B cell (primary cell): ENCODE measurements around the gene C1orf35. TPM values are rescaled to one million over a fixed set of nuclear protein-coding genes. Genes with fewer than 3 reads are reported as not detected.
A peak's percentile ranks its signal among the peaks of the same experiment; 100 is the strongest.

ENCODE experiments used
- ATAC-seq: fragments of 200-7000 bp; cut with Tn5 transposase; one replicate; pipeline ENCODE4 v1.10.0; 2021; ENCODE audit warnings: low read depth, mild to moderate bottlenecking, moderate number of reproducible peaks, moderate library complexity
- CTCF ChIA-PET: fragments of 350-600 bp; sonication (Branson Sonifier 250); formaldehyde crosslinking; loops from one replicate; lab custom pipeline; 2021; ENCODE audit warnings: antibody characterized with exemption, inconsistent platforms; lab: Charles Lee
- POLR2A ChIA-PET: fragments of 350-600 bp; sonication (Branson Sonifier 250); formaldehyde crosslinking; loops from one replicate; lab custom pipeline; 2021; ENCODE audit warnings: antibody characterized with exemption; lab: Charles Lee
- DNase-seq: peaks from one replicate; pipeline ENCODE4 v3.0.0; 2013
- H2AFZ ChIP-seq: 2 replicates; pipeline ENCODE4 v1.6.1; 2012; ENCODE audit warnings: mild to moderate bottlenecking, low read depth, low read length; ENCODE audit not compliant: insufficient read depth, poor library complexity, severe bottlenecking
- H3K27ac ChIP-seq, 2 donors: 1 replicate in 1 of 2; 2 replicates in 1 of 2; pipeline ENCODE4 v1.5.1; 2012 to 2013; ENCODE audit warnings: low read length in 2 of 2, mild to moderate bottlenecking in 2 of 2, moderate library complexity in 1 of 2
- H3K27me3 ChIP-seq, 4 experiments: fragments of 200-600 bp in 1 of 4; sonication (generic) in 1 of 4; replicated peaks in 1 of 4; 1 replicate in 2 of 4; 2 replicates in 2 of 4; pipeline versions ENCODE4 v1.6.1 to v1.7.0; 2013 to 2016; ENCODE audit warnings: low read length in 3 of 4, mild to moderate bottlenecking in 2 of 4, mixed read lengths in 1 of 4, moderate library complexity in 1 of 4; ENCODE audit not compliant: insufficient read depth in 4 of 4, control insufficient read depth in 3 of 4; ENCODE audit errors: control extremely low read depth in 1 of 4
- H3K36me3 ChIP-seq, 2 experiments: replicated peaks in 1 of 2; 1 replicate in 1 of 2; 2 replicates in 1 of 2; pipeline versions ENCODE4 v1.6.1 to v1.7.1; 2013; ENCODE audit warnings: low read length in 1 of 2; ENCODE audit not compliant: insufficient read depth in 2 of 2, control insufficient read depth in 1 of 2; ENCODE audit errors: control extremely low read depth in 1 of 2, extremely low read depth in 1 of 2
- H3K4me1 ChIP-seq, 2 donors: fragments of 200-600 bp in 1 of 2; sonication (generic) in 1 of 2; 1 replicate in 1 of 2; 2 replicates in 1 of 2; pipeline versions ENCODE4 v1.5.1 to v1.6.1; 2013 to 2017; ENCODE audit warnings: low read length in 2 of 2; ENCODE audit not compliant: control insufficient read depth in 2 of 2, insufficient read depth in 2 of 2
- H3K4me2 ChIP-seq: replicated peaks from 2 replicates; pipeline ENCODE3; 2012; ENCODE audit warnings: mild to moderate bottlenecking, low read depth, low read length; ENCODE audit not compliant: poor library complexity, severe bottlenecking
- H3K4me3 ChIP-seq, 5 experiments: fragments of 200-600 bp in 1 of 5; sonication (generic) in 1 of 5; 1 replicate in 3 of 5; 2 replicates in 2 of 5; pipeline versions ENCODE4 v1.5.1 to v1.7.0; 2011 to 2016; ENCODE audit warnings: low read length in 4 of 5, mild to moderate bottlenecking in 4 of 5, low read depth in 2 of 5, control low read depth in 1 of 5, moderate library complexity in 1 of 5; ENCODE audit not compliant: insufficient read depth in 1 of 5; ENCODE audit errors: control extremely low read depth in 1 of 5, extremely low read depth in 1 of 5
- H3K79me2 ChIP-seq: fragments of 200-600 bp; sonication (generic); one replicate; pipeline ENCODE4 v1.6.0; 2016; ENCODE audit warnings: low read length; ENCODE audit not compliant: control insufficient read depth, insufficient read depth
- H3K9ac ChIP-seq: fragments of 200-600 bp; sonication (generic); 2 replicates; pipeline ENCODE4 v1.6.1; 2017; ENCODE audit warnings: mild to moderate bottlenecking, low read length, moderate library complexity
- H3K9me3 ChIP-seq, 3 donors: one replicate each; pipeline versions ENCODE4 v1.6.1 to v1.7.1; 2013; ENCODE audit warnings: low read length in 2 of 3; ENCODE audit not compliant: control insufficient read depth in 2 of 3, insufficient read depth in 1 of 3; ENCODE audit errors: control extremely low read depth in 1 of 3
- H4K20me1 ChIP-seq: 2 replicates; pipeline ENCODE4 v1.6.0; 2012; ENCODE audit warnings: mild to moderate bottlenecking, low read length; ENCODE audit not compliant: insufficient read depth, control insufficient read depth, poor library complexity, severe bottlenecking
- H3K27ac Mint-ChIP-seq: one replicate; pipeline ENCODE4 v1.8.0; 2021; ENCODE audit warnings: mixed read lengths
- H3K27me3 Mint-ChIP-seq: one replicate; pipeline ENCODE4 v1.8.0; 2021; ENCODE audit warnings: mixed read lengths
- H3K4me1 Mint-ChIP-seq: one replicate; pipeline ENCODE4 v1.8.0; 2021; ENCODE audit warnings: mixed read lengths
- H3K4me3 Mint-ChIP-seq: one replicate; pipeline ENCODE4 v1.8.0; 2021; ENCODE audit warnings: mixed read lengths
- H3K9me3 Mint-ChIP-seq: one replicate; pipeline ENCODE4 v1.8.0; 2022; ENCODE audit warnings: mixed read lengths; ENCODE audit not compliant: insufficient read depth
- EZH2 ChIP-seq: IDR thresholded peaks from 2 replicates; pipeline ENCODE4 v1.6.1; 2012; ENCODE audit warnings: borderline replicate concordance, low read depth, mild to moderate bottlenecking, moderate library complexity, low read length; ENCODE audit not compliant: insufficient read depth, poor library complexity, severe bottlenecking
- WGBS: methylation state at CpG from one replicate; pipeline ENCODE4 v1.1.5; 2013; ENCODE audit warnings: missing lambda C conversion rate; ENCODE audit not compliant: insufficient coverage; 5-methylcytosine and 5-hydroxymethylcytosine counted together
- intact Hi-C: fragments of 100-400 bp; cut with micrococcal nuclease; formaldehyde crosslinking; loops from one replicate; pipeline ENCODE4 v1.10.0; 2022
- polyA plus RNA-seq: library from polyadenylated mRNA; depleted of rRNA; stranded (reverse); fragments of >200 nt; gene quantifications from 2 replicates; pipeline ENCODE4 v1.2.3, GENCODE V29; 2012
- total RNA-seq, 2 donors: library from RNA; stranded (reverse); fragments of 120-200 nt in 1 of 2; gene quantifications; 1 replicate in 1 of 2; 2 replicates in 1 of 2; pipeline versions ENCODE4 v1.2.3 to v1.2.4, GENCODE V29; 2013 to 2022
- TF ChIP-seq, protein P1 (sequence below): fragments of 200-600 bp; IDR thresholded peaks from one replicate; pipeline ENCODE4 v1.8.0; 2022; ENCODE audit warnings: antibody characterized with exemption, mild to moderate bottlenecking

C1orf35 gene
- total and polyA plus RNA-seq, 2 donors (not counting 1 experiment from before 2014, with no cell fraction given), result 24.1 to 41.0 TPM

DNA sequence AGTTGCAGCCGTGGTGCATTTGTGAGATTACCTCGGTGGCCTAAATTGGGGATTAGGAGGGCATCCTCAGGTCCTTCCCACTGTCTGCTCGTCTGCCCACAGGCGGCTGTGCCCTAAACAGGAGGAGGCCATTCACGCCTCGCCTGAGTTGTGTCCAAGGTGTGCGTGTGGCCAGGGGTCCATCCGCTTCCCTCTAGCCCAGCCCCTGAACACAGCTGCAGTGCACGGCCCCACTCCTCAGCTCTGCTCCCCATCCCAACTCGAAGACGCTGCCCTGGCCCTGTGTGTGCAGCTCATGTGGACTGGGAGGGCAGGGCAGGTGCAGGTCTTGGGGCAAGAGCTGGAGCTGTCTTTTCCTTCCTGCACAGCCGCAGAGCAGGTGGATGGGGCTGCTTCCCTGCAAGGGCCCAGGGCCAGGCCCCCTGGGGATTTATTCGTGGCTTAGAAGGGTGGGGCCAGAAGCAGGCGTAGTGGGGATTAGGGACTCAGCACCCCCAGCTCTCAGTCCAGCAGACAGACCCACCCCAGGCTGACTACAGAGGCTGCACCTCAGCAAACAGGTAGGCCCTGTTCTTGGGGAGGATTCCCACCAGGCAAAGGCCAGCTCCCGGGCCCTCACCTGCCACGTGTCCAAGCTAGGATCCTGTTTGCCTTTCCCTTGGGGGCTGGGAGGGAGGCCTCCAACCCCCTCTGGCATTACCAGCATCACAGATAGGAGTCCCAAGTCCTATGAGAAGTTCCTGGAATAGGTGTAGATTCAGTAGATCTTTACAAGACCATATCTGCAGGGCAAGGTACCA lies 41.3 kb upstream of the C1orf35 start:
- Histone ChIP-seq H3K4me3 (no peak overlapping the region), H4K20me1 (peaks cover 91% of the 10 kb centered on the region), H3K4me2 (no peak overlapping the region), H2AFZ (no peak overlapping the region), H3K27ac (no peak overlapping the region), H3K9me3 (peaks cover 0 to 2% (median 0%) of the 10 kb centered on the region in 3 donors), H3K79me2 (peaks cover 65% of the 10 kb centered on the region), H3K36me3 (peaks cover 0 to 49% of the 10 kb centered on the region in 2 experiments), H3K4me1 (peaks cover 31 to 44% of the 10 kb centered on the region in 2 donors), H3K9ac (no peak overlapping the region), H3K27me3 (no peaks in the 10 kb centered on the region)
- ChIA-PET POLR2A (interaction anchor here (0.6 kb wide), 1 partner anchor 15 kb away, joined by 8 read pairs; no protein-coding TSS in a partner anchor), CTCF (interaction anchor here (1.4 kb wide), 1 partner anchor 14 kb away, joined by 4 read pairs; no protein-coding TSS in a partner anchor)
- intact Hi-C loops, result no loop called here
- Mint-ChIP-seq H3K4me3 (peak overlapping the region; percentile 29), H3K9me3 (no peaks in the 10 kb centered on the region), H3K27ac (no peak overlapping the region), H3K4me1 (peaks cover 41% of the 10 kb centered on the region), H3K27me3 (no peaks in the 10 kb centered on the region)
- ATAC-seq, result no peak
- no peak for TF ChIP-seq EZH2
- TF ChIP-seq, protein P1, sequence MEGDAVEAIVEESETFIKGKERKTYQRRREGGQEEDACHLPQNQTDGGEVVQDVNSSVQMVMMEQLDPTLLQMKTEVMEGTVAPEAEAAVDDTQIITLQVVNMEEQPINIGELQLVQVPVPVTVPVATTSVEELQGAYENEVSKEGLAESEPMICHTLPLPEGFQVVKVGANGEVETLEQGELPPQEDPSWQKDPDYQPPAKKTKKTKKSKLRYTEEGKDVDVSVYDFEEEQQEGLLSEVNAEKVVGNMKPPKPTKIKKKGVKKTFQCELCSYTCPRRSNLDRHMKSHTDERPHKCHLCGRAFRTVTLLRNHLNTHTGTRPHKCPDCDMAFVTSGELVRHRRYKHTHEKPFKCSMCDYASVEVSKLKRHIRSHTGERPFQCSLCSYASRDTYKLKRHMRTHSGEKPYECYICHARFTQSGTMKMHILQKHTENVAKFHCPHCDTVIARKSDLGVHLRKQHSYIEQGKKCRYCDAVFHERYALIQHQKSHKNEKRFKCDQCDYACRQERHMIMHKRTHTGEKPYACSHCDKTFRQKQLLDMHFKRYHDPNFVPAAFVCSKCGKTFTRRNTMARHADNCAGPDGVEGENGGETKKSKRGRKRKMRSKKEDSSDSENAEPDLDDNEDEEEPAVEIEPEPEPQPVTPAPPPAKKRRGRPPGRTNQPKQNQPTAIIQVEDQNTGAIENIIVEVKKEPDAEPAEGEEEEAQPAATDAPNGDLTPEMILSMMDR, result no peak
- WGBS, result 73% methylated on average over 11 of the region's 16 CpGs
- no peak for DNase-seq
